Loucy (cell line): ENCODE data around the gene ETNK2.
A peak's percentile ranks its signal among the peaks of the same experiment; 100 is the strongest.

Experiments used
- H2AFZ ChIP-seq: fragments of 200-600 bp; sonication (generic); 2 replicates; pipeline ENCODE4 v1.6.0; 2016; ENCODE audit warnings: antibody characterized with exemption, mild to moderate bottlenecking, low read length, moderate library complexity
- H3F3A ChIP-seq: fragments of 200-600 bp; 2 replicates; pipeline ENCODE4 v1.6.0; 2016; ENCODE audit warnings: antibody characterized with exemption, low read depth, mild to moderate bottlenecking
- H3K27me3 ChIP-seq: fragments of 200-600 bp; sonication (generic); 2 replicates; pipeline ENCODE4 v1.6.1; 2014; ENCODE audit warnings: low read length, mild to moderate bottlenecking; ENCODE audit not compliant: insufficient read depth, poor library complexity, severe bottlenecking
- H3K36me3 ChIP-seq: fragments of 200-600 bp; sonication (generic); 2 replicates; pipeline ENCODE4 v1.6.1; 2016; ENCODE audit warnings: low read length; ENCODE audit not compliant: insufficient read depth
- H3K4me1 ChIP-seq: fragments of 200-600 bp; sonication (generic); 2 replicates; pipeline ENCODE4 v1.5.1; 2014; ENCODE audit warnings: low read length, mild to moderate bottlenecking; ENCODE audit not compliant: insufficient read depth, poor library complexity, severe bottlenecking
- H3K4me2 ChIP-seq: fragments of 200-600 bp; sonication (generic); 2 replicates; pipeline ENCODE4 v1.6.0; 2014; ENCODE audit warnings: antibody characterized with exemption, low read length, low read depth, mild to moderate bottlenecking; ENCODE audit not compliant: poor library complexity, severe bottlenecking
- H3K4me3 ChIP-seq: fragments of 200-600 bp; sonication (generic); 2 replicates; pipeline ENCODE4 v1.5.1; 2014; ENCODE audit warnings: low read length, mild to moderate bottlenecking, mixed read lengths; ENCODE audit not compliant: poor library complexity, severe bottlenecking
- H3K79me2 ChIP-seq: fragments of 200-600 bp; sonication (generic); 2 replicates; pipeline ENCODE4 v1.6.1; 2014; ENCODE audit warnings: low read length; ENCODE audit not compliant: insufficient read depth
- H3K9ac ChIP-seq: fragments of 200-600 bp; sonication (generic); 2 replicates; pipeline ENCODE4 v1.6.0; 2014; ENCODE audit warnings: mild to moderate bottlenecking, low read depth, low read length, moderate library complexity; ENCODE audit not compliant: poor library complexity, severe bottlenecking
- H3K9me2 ChIP-seq: fragments of 200-600 bp; sonication (generic); replicated peaks from 2 replicates; pipeline ENCODE4 v1.6.1; 2016; ENCODE audit warnings: low read depth, low read length, mixed read lengths
- H3K9me3 ChIP-seq: fragments of 200-600 bp; sonication (generic); 2 replicates; pipeline ENCODE4 v1.6.1; 2014; ENCODE audit warnings: mild to moderate bottlenecking, antibody characterized with exemption, low read length, low read depth; ENCODE audit not compliant: insufficient read depth
- H4K20me1 ChIP-seq: fragments of 200-600 bp; sonication (generic); 2 replicates; pipeline ENCODE4 v1.6.0; 2014; ENCODE audit warnings: antibody characterized with exemption, low read length, mild to moderate bottlenecking; ENCODE audit not compliant: insufficient read depth, poor library complexity, severe bottlenecking
- CTCF ChIP-seq: fragments of 200-600 bp; sonication (generic); conservative IDR thresholded peaks from 2 replicates; pipeline ENCODE4 v1.5.1; 2014; ENCODE audit warnings: mild to moderate bottlenecking, antibody characterized with exemption, low read length
- EZH2phosphoT487 ChIP-seq: fragments of 200-600 bp; IDR thresholded peaks from 2 replicates; pipeline ENCODE4 v1.6.1; 2018; ENCODE audit warnings: antibody characterized with exemption, mild to moderate bottlenecking, moderate library complexity, borderline replicate concordance

ETNK2 gene

DNA sequence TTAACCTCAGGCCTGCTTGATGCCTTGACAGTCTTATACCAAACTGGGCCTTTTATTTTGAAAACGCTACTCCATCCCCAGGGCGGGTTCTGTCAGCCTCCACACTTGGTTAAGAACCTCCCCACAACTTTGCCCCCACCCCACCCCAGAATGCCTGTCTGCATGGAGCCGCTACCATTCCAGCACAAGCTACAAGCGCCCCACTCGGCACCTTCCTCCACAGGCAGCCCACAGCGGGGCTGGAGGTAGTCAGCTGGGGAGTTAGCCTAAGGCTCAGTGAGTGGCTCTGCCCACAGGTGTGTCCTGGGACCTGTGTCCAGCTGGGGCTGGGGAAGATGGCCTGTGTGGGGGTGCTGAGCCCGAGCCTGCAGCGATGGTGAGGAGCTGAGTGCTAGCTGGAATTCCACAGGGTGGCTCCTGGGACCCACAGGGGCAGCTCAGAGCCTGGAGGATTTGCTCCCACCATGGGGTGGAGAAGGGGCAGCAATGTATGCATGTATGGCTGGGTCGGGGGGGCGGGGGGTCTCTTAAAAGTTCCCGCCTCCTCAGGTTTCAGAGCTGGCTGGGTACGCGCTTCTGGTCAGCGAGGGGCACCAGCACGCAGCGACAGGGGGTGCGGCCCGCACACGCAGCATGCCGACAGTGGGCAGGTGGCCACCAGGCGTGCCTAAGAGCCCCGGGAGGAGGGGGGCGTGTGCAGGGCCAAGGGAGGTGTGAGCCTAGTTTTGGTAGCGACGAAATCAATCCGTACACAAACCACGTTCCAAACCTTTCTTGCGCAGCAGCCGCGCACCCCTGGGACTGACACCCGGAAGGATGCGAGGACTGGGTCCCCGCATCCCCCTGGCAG lies 917 bp downstream of the ETNK2 start:
- no peaks in the 10 kb centered on the region for H3K79me2 ChIP-seq
- no peaks in the 10 kb centered on the region for H3K9me2 ChIP-seq
- H3K9me3 ChIP-seq, result no peaks in the 10 kb centered on the region
- peak overlapping the region; percentile 84 for H3K4me2 ChIP-seq
- no peak overlapping the region for H3K4me3 ChIP-seq
- no peaks in the 10 kb centered on the region for H3K27me3 ChIP-seq
- H2AFZ ChIP-seq, result no peak overlapping the region; the same call in 1 of the 2 replicates
- H3K36me3 ChIP-seq, result no peaks in the 10 kb centered on the region
- H3K9ac ChIP-seq, result no peak overlapping the region
- no peaks in the 10 kb centered on the region for H3F3A ChIP-seq
- no peak for TF ChIP-seq CTCF
- no peak for TF ChIP-seq EZH2phosphoT487
- H4K20me1 ChIP-seq, result no peaks in the 10 kb centered on the region
- peaks cover 4% of the 10 kb centered on the region for H3K4me1 ChIP-seq

DNA sequence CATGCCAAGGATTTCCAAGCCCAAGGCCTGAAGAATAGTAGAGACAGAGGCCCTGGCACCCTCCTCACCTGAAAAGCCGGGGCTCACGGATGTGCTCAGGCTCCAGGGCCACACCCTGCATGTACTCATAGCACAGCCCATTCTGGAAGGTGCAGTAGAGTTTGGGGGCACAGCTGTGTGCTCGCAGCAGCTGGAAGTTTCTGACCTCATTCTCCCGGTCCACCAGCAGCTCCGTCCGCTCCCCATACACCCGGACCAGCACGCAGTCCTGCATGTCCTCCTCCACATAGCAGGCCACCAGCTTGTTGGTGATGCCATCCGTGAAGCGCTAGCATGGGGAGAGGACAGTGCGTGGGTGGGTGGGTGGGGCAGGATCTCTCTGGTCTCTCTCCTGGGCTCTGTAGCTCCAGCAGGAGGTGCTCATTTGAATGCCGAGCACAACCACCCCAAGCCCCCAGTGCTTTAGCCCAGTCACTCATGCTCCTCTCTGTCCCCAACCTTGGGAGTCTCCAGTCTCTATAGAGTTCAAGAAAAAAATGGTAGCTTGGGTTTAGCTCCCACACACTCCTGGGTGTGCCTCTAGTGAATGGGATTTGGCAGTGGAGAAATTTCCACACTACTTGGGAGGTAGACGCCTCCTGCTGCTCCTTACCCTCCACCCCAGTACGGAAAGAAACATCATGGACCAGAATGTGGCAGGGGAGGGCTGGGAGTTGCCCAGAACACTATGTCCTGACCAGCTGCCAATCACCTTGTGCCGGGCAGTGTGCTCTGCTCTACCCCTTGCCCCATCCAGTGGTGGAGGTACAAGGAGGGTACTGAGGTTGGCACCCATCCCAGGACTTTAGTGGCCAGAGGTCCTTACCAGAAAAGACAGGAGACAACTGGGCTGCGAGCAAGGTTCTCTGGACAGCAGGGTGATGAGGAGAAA lies 1.9 kb downstream of the ETNK2 start:
- Histone ChIP-seq H3K4me1 (peaks cover 4% of the 10 kb centered on the region), H3K4me3 (no peak overlapping the region), H2AFZ (no peak overlapping the region), H3K4me2 (no peak overlapping the region), H3K27me3 (no peaks in the 10 kb centered on the region), H3F3A (no peaks in the 10 kb centered on the region), H3K9ac (no peak overlapping the region), H3K9me2 (no peaks in the 10 kb centered on the region), H3K36me3 (no peaks in the 10 kb centered on the region), H4K20me1 (no peaks in the 10 kb centered on the region), H3K79me2 (no peaks in the 10 kb centered on the region), H3K9me3 (no peaks in the 10 kb centered on the region)
- TF ChIP-seq EZH2phosphoT487 (no peak), CTCF (no peak)

- no peaks in the 10 kb centered on the region for H3K9me2 ChIP-seq
- no peaks in the 10 kb centered on the region for H4K20me1 ChIP-seq
- H3F3A ChIP-seq, result no peaks in the 10 kb centered on the region
- H3K36me3 ChIP-seq, result no peaks in the 10 kb centered on the region
- H3K79me2 ChIP-seq, result no peaks in the 10 kb centered on the region
- no peak overlapping the region for H2AFZ ChIP-seq
- no peak overlapping the region for H3K4me3 ChIP-seq
- no peaks in the 10 kb centered on the region for H3K27me3 ChIP-seq
- no peak for TF ChIP-seq EZH2phosphoT487
- TF ChIP-seq CTCF, result no peak
- no peaks in the 10 kb centered on the region for H3K9me3 ChIP-seq
- H3K4me2 ChIP-seq, result no peak overlapping the region
- no peak overlapping the region for H3K9ac ChIP-seq
- H3K4me1 ChIP-seq, result peaks cover 4% of the 10 kb centered on the region
Observed at GRCh38 chr1:204149107-204149506, 2.7 kb downstream of the ETNK2 start.
